HG03095 (cell line): ENCODE measurements around the gene ACHE.

Experiments used
- ATAC-seq: cut with Tn5 transposase; IDR thresholded peaks from one replicate; pipeline ENCODE4 v1.9.1; 2021; ENCODE audit warnings: moderate library complexity; ENCODE audit not compliant: unreplicated experiment

ACHE gene

GRCh38 chr7:100885440-100886141 lies 10.1 kb downstream of the ACHE start:
- no peak for ATAC-seq

GRCh38 chr7:100884736-100885439 lies 10.8 kb downstream of the ACHE start:
- ATAC-seq, result no peak

GRCh38 chr7:100882785-100883526 lies 12.7 kb downstream of the ACHE start:
- ATAC-seq, result no peak

DNA sequence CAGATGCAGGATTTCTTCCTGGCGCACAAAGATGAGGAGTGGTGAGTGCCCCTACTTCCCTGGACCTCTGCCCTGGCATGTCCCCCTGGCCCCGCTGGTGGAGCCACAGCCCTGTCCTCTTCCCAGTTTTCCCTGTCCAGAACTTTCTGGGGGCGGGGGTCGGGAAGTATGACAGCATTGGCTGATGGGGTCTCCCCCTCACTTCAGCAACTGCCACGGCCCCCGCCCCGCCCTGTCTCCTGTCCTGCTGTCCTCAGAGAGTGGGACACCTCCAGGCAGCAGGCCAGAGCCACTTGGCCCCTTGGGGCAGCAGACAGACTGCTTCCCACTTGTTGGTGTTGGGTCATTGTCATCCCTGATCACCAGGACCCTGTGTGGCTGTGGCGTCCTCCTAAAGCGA lies 13.5 kb downstream of the ACHE start:
- no peak for ATAC-seq

DNA sequence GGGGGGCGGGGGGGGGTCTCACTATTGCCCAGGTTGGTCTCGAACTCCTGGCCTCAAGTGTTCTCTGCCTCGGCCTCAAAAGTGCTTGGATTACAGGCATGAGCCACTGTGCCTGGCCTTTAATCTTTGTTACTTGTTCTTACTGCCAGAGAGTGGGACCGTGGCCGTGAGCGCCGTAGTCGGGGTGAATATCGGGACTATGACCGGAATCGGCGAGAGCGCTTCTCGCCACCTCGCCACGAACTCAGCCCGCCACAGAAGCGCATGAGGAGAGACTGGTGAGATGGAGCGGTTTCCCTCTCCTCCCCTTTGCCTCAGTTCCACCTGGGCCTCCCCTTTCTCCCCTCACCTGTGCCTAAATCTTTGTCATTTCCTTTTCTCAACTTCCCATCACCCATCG lies 14.6 kb downstream of the ACHE start:
- no peak for ATAC-seq

GRCh38 chr7:100880645-100881044 lies 15.0 kb downstream of the ACHE start:
- no peak for ATAC-seq

DNA sequence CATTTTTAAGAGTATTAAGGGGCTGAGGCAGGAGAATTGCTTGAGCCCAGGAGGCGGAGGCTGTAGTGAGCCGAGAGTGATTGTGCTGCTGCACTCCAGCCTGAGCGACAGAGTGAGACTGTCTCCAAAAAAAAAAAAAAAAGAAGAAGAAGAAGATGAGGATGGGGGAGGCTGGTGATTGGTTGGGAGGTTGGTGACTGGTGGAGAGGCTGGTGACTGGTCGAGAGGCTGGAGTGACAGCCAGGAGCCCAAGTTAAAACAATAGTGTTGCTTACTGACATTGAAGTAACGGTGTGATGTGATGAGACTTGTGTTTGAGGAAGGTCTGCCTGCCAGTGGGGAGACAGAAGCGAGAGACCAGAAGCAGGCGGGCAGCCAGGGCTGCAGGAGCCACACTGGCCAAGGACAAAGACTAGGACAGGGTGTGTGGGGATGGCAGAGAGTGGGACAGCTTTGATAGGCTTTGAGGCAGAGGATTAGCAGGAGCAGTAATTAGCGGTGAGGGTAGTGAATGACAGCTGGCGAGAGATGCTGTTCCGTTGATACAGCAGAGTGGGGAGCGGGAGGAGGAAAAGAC lies 15.9 kb downstream of the ACHE start:
- no peak for ATAC-seq

DNA sequence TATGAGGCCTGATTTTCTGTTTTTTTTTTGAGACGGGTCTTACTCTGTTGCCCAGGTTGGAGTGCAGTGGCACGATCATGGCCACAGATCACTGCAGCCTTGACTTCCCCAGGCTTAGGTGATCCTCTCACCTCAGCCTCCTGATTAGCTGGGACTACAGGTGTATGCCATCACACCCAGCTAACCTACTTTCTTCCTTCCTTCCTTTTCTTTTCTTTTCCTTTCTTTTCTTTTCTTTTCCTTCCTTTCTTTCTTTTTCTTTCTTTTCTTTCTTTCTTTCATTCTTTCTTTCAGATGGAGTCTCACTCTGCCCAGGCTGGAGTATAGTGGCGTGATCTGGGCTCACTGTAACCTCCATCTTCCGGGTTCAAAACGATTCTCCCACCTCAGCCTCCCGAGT lies 17.0 kb downstream of the ACHE start:
- ATAC-seq, result no peak

DNA sequence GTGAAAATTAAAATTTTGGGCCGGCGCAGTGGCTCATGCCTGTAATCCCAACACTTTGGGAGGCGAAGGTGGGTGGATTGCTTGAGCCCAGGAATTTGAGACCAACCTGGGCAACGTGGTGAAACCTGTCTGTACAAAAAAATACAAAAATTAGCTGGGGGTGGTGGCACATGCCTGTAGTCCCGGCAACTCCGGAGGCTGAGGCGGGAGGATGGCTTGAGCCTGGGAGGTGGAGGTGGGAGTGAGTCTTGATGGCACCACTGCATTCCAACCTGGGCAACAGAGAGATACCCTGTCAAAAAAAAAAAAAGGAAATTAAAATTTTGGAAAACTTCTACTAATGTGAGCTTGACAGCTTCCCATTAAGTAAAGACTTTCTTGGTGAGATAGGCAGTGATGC lies 17.7 kb downstream of the ACHE start:
- ATAC-seq, result no peak

- ATAC-seq, result peak; percentile 14
Measured at GRCh38 chr7:100875356-100875751, 20.3 kb downstream of the ACHE start.

- ATAC-seq, result peak; percentile 90
Measured at GRCh38 chr7:100874577-100875355, 20.9 kb downstream of the ACHE start, which contains the start of gene SRRT. TSS of gene SRRT (plus strand) at chr7:100875103. CDS start at chr7:100875591, 488 bp downstream.

DNA sequence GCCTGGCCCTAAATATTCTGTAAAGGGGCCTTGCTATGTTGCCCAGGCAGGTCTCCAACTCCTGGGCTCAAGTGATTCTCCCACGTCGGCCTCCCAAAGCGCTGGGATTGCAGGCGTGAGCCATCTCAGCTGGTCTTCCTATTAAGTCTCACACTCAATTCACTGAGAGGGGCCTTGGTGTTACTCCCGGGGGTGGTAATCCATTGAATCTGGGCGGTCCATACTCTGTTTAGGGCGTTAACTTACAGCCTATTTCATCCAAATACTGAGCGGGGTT lies 21.4 kb downstream of the ACHE start:
- no peak for ATAC-seq

DNA sequence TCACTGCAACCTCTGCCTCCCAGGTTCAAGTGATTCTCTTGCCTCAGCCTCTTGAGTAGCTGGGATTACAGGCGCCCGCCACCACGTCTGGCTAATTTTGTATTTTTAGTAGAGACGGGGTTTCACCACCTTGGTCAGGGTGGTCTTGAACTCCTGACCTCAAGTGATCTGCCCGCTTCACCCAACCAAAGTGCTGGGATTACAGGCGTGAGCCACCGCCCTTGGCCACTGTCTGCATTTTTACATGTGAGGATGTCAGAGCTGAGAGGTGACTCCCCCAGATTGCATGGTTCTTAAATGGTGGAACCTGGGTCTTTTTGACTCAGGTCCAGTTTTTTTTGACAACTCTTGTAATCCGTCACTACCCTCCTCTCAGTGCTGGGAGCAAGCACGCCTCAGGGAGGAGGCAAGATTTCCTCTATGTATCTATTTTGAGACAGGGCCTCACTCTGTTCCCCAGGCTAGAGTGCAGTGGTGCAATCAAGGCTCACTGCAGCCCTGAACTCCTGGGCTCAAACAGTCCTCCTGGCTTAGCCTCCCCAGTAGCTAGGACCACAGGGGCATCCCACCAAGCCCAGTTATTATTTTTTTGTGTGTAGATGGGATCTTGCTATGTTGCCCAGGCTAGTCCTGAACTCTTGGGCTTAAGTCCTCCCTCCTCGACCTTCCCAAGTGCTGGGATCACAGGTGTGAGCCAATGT lies 21.9 kb downstream of the ACHE start:
- ATAC-seq, result no peak

- no peak for ATAC-seq
Measured at GRCh38 chr7:100867776-100868485, 27.8 kb downstream of the ACHE start.

- no peak for ATAC-seq
Measured at GRCh38 chr7:100867040-100867775, 28.5 kb downstream of the ACHE start, which contains the start of gene TRIP6. TSS of gene TRIP6 (plus strand) at chr7:100867387. CDS start at chr7:100867498, 111 bp downstream.

DNA sequence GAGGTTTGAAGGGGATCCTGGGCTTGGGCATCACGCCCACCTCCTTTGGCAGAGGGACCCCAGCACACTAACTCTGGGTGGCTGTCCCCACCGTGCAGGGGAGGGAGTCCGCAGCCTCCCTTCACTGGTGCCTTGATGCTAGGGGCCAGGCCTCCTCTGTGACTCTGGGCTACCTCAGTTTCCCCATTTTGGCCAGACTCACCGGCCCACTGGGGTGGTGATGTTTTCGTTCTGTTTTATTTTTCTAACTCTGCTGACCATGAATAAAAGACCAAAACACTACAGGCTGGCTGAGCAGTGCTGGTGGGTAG lies 29.0 kb downstream of the ACHE start:
- no peak for ATAC-seq

GRCh38 chr7:100865938-100866728 lies 29.6 kb downstream of the ACHE start:
- no peak for ATAC-seq

GRCh38 chr7:100865372-100865911 lies 30.2 kb downstream of the ACHE start:
- no peak for ATAC-seq
